ACHN (cell line): Measurements from ENCODE around the gene SH3RF3.
"Not testable (repeated sequence)": the region's sequence is repeated elsewhere in the genome, so short reads cannot be mapped to it uniquely, and the experiment has no call there.

ENCODE experiments used
- DNase-seq: peaks from one replicate; pipeline ENCODE4 v3.0.0-alpha.2; 2015
- in situ Hi-C: cut with HindIII; loops from 2 replicates; pipeline ENCODE4 v1.10.0; 2017; ENCODE audit warnings: low sequenced_read_pairs, low pct_ligation_motif_present, low pct_unique_long_range_greater_than_20kb

Gene SH3RF3

DNA sequence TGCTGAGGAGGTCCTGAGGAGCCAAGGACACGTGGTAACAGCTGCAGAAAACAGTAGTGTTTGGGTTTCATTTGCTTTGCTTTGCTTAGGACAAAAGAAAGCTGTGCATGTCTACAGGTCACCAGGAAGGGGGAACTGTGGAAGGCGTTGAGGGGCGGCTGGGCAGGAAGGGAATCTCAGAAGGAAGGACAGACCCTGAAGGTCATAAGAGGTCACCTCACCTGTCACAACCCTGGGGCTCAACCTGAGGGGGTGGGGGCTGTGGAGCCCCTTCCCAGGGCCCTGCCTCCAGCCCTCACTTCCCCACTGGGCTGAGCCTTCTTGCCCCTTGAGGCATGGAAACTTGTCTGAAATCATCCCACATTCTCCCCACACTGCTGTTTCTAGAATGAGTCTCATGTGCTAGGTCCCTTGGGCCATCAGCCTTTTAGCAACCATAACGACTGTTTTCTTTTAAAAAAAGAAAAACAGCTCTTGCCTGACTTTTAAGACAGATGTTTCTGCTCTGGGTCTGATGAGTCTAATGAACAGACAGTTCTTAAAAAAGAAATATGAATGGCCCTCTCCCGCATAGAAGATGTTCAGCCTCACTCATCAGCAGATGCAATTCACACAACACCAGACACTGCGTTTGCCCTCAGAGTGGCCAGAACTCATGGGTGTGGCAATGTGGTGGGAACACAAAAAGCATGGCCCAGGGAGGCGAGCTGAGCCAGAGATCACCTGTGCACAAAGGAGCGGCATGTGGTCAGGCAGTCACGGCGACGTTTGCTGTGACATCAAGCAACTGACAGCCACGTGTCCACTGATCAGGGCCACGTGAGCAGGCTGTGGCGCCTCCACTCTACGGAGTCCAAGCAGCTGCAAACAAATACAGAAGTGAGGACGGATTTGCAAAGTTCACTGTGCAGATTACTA, 400.8 kb downstream of the SH3RF3 start:
- in situ Hi-C loops, result no loop called here
- no peak for DNase-seq

DNA sequence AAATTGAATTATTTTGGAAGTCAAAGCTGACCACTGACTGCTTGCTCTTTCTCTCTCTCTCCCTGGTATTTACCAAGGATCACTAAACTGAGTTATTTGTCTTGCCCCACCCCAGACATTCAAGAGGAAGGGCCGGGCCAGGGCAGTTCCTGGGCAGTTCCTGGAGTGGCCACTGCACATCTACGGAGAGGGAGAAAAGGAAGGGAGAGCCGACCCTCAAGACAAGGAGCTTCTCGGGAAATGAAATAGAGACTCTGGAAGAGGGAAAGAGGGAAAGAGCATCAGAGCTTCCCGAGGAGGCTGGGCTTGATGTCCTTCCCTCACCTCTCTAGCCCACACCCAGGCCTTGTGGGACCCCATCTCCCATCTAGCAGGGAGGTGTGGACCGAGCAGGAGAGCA, 401.7 kb downstream of the SH3RF3 start:
- DNase-seq, result no peak
- in situ Hi-C loops, result no loop called here

DNA sequence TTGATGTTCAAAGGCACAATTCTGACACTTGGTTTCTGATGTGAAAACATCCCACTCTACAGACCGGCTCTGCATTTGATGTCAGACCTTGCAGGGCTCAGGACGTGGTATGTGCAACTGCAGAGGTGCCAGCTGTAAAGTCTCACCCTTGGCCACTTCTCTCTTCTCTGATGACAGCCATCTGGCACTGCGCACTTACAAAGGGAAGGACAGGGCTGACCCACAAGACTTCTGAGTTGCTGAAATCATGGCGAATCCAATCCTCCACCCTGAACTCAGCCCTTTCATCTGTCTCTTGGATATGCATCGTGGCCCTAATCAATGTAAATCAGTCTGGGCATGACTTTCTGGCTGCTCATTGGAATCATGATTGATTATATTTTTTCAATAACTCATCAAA, 402.2 kb downstream of the SH3RF3 start:
- in situ Hi-C loops, result no loop called here

DNA sequence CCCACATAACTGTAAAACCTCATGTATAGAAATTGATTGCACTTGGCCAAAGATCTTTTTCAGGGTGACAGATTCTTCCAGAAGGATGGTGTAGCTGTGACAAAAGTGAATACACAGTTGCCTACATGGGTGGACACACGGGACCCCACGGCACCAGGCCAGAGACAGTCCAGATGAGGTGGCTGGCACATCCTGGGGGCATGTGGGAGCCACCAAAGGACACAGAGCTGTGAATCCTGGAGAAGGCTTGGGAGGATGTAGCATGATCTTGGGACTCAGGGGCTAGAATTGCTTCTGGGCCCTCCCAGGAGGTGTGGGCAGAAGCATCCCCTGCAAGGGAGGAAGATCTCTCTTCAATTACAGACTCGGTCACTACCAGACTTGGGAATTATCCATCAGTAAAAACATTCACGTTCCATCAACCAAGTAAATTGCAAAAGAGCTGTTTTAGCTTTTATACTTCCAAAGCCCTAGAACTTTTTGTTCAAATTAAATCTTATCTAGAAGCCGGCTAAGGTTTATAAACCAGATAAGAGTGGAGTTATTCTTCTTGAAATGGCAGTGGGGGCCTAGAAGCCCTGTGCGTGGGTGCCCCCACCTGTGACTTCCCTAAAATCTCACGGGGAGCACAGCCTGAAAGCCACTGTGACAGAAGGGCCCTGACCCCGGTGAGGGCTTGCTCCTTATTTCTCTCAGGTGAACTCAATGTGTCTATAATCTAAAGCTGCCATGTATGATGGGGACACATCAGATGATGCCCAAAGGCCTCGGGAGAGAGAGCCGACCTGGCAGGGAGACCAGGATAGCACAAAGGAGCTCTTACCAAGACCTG, 403.1 kb downstream of the SH3RF3 start:
- no peak for DNase-seq
- in situ Hi-C loops, result no loop called here

More for the DNA sequence above, 402.2 kb downstream of the SH3RF3 start:
- DNase-seq, result no peak

DNA sequence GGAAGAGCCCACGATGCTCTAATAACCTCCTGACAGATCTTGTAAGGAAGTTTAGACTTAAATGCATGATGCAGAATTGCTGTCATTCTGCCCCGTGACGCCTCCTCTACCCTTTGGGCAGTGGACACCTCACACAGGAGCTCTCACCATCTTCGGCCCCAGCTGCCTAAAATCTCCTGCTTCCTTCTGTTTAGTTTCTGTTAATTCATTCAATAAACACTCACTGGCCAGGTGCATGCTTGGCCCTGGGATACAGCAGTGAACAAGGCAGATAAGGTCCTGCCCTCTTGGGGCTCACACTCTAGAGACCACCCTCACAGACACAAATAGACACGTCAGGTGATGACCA, 403.7 kb downstream of the SH3RF3 start:
- in situ Hi-C loops, result no loop called here
- no peak for DNase-seq

DNA sequence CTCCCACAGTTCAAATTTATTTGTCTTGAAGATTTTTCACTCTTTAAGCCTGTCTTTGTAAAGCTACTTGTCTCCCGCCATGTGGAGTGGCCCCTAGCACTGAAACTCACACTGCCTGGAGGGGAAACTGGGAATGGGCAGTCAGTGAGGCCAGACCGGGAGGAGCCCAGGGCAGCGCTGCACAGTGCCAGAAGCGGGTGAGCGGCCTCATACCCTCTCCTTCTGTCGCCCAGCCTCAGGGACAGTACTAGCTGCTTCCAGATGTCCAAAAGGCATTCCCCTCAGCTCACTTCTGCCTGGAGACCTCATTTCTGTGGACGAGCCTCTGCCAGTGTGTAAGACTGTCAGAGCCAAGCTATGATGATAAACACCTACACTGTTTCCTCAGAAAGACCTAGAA, 404.8 kb downstream of the SH3RF3 start:
- in situ Hi-C loops, result no loop called here

DNA sequence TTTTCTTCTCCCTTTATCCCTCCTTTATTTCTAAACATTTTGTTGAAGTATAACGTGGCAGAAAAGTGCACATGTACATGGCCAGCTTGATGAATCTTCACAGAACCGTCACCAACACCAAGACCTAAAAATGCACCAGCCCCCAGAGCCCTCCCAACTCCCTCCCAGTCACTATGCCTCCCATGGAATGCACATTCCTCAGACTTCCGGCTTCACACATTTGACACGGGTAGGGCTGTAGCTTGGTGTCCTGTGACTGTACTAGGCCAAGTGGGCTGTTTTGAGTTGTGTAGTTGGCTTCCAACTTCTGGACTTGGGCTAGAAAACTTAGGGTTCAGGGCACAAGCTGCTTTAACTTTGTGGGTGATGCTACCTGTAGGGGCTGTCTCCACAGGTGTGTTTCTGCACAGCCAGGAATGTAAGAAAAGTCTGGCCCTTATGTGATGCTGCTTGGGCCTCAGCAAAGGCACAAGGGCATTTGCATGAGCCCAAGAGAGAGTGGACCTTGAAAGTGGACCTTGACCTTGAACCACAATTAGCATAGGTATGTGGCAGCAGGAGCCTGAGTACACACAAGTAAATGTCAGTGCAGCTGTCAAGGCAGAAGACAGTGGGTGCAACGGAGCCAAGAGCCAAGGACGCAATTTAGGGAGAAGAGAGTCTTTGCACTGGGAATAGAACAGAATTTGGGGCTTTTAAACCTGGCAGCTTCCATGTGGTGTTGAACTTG, 406.4 kb downstream of the SH3RF3 start:
- in situ Hi-C loops, result no loop called here
- no peak for DNase-seq

More for the DNA sequence above, 404.8 kb downstream of the SH3RF3 start:
- no peak for DNase-seq

DNA sequence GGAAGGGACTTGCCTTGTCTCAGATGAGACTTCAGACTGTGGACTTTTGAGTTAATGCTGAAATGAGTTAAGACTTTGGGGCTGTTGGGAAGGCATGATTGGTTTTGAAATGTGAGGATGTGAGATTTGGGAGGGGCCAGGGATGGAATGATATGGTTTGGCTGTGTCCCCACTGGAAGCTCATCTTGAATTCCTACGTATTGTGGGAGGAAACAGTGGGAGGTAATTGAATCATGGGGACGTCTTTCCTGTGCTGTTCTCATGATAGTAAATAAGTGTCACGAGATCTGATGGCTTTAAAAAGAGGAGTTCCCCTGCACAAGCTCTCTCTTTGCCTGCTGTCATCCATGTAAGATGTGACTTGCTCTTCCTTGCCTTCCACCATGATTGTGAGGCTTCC, 407.6 kb downstream of the SH3RF3 start:
- DNase-seq, in situ Hi-C loops: not testable (repeated sequence)

DNA sequence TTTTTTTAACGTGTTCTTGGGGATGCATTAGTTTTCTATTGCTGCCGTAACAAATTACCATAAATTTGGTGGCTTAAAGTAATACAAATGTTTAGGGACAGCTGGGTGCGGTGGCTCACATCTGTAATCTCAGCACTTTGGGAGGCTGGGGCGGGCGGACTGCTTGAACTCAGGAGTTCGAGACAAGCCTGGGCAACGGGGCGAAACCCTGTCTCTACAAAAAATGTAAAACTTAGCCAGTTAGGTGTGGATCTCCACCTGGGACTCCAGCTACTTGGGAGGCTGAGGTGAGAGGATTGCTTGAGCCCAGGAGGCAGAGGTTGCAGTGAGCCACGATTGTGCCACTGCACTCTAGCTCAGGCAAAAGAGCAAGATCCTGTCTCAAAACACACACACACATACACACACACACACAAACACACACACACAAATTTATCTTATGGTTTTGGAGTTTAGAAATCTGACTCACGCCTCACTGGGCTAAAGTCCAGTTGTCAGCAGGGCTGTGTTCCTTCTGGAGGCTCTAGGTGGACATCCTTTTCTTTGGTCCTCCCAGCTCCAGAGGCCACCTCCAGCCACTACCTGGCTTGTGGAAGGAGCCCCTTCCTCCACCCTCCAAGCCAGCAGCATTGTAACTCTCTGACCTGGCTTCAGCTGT, 408.7 kb downstream of the SH3RF3 start:
- DNase-seq, result no peak
- in situ Hi-C loops, result no loop called here

DNA sequence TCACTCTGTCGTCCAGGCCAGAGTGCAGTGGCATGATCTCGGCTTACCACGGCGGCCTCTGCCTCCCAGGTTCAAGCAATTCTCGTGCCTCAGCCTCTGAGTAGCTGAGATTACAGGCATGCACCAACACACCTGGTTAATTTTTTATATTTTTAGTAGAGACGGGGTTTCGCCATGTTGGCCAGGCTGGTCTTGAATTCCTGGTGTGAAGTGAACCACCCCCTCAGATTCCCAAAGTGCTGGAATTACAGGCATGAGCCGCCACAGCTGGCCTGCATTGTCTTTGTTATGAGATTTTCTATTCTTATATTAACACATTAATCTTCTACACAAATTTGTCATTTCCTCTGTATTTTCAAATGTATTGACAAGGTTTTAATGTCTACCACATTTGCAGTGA, 409.5 kb downstream of the SH3RF3 start:
- DNase-seq, result peak; percentile 24
- in situ Hi-C loops, result no loop called here

DNA sequence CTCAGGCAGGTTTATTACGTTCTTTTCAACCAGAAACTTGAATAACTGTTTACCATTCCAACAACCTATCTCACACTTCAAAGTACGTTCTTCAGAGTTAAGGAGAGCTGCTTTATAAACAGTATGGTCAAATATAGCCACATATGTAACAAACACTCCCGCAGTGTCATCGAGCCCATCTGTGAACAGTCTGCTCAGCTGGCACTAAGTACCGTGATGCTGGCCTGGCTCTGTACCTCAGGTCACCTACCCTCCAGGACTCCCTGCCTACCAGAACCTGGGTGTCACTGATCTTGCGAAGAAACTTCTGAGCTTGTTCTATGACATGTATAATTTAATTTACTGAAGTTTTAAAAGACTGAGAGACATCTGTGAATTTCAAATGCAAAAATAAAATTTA, 413.4 kb downstream of the SH3RF3 start:
- no peak for DNase-seq
- in situ Hi-C loops, result no loop called here

DNA sequence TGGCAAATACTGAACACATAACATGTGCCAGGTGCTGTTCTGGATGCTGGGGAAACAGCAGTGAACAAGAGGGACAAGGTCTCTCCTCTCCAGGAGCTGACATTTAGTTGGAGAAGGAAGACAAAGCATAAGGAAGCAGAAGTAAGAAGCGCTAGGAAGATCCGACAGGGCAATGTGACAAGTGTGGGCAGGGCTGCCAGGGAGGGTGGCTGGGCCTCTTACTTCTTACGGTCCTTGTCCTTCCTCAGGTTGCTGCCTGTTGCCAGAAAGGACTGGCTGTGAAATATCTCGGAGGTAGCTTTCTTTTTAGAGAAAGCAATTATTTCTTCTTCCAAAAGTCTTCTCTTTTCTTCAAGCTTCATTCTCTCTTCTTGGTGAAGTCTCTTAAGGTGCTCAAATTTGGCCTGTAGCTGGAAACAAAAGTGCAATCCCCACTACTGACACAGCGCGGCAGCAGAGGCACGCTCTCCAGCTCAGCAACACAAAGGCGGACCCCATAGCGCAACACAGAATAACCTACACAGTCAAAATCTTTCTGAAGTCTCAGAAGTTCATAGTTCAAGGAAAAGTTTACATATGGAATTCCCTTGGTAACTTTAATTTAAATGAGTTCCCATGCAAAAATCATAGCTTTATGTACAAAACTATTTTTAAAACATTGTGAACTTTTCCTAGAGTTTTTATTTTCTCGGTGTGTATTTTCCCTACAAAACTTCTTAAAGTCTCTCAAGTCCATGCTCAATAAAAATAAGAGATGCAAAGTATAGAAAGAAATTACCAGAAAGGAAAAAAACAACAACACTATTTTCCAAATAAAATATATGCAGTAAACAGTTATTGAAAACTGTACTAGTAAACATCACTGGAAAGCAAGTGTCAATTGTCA, 417.1 kb downstream of the SH3RF3 start:
- in situ Hi-C loops, result no loop called here
- DNase-seq, result peak; percentile 58

DNA sequence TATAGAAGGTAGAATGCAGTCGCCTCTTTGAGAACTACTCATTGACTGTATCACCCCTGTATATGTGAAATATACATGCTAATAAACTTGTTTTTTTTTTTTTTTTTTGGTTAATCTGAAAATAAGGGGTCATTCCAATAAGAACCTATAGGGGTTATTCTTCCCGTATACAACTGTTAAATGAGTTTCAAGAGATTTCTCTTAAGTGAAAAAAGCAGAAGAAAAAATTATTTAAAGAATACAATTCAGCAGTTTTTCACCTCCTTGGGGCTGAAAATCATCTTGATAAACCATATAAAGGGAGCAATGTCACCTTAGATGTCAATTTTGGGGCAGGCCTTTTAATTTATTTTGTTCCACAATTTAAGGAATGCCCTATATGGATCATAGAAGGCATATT, 418.3 kb downstream of the SH3RF3 start:
- in situ Hi-C loops, result no loop called here
- no peak for DNase-seq

DNA sequence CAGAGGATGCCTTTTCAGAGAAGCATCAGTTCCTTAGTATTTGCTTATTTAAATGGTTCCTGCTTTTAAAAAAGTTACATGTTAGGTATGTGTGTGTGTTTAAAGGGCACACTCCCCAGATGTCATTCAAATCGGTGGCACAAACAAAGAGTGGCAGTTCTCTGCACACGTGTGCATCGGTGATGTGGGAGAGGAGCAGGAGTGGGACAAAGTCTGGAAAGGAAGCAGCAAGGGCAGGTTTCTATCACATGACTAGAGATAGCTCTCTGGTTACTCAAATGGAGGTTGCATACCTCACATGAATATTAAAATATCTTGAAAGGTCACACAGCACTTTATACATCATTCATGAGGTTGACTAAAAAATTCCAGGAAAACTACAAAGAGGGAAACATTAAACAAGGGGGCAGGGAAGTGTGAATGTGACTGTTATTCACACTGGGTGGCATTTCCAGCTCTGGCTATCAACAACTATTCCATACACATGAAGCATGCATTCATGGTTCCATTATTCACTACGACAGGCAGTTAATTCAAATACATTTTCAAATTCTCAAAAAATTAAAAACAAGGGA, 420.1 kb downstream of the SH3RF3 start:
- in situ Hi-C loops, result no loop called here
- no peak for DNase-seq
